Panc1 (cell line): Measurements from ENCODE around the gene GAL. TPM values are rescaled to one million over a fixed set of nuclear protein-coding genes. Genes with fewer than 3 reads are reported as not detected.

Experiments
- ATAC-seq: fragments of 200-7000 bp; cut with Tn5 transposase; 2 replicates; pipeline ENCODE4 v1.9.1; 2020; ENCODE audit warnings: mild to moderate bottlenecking, moderate library complexity
- BruUV-seq: library from RNA; stranded (reverse); fragments of 400-500 nt; replicated peaks from 2 replicates; lab custom pipeline; 2021; lab: Mats Ljungman, UMichigan
- CTCF ChIA-PET: fragments of 300-600 bp; sonication (Branson Sonifier 250); formaldehyde crosslinking; loops from one replicate; lab custom pipeline; 2022; ENCODE audit warnings: antibody characterized with exemption; lab: Charles Lee
- POLR2A ChIA-PET: fragments of 300-600 bp; sonication (Branson Sonifier 250); formaldehyde crosslinking; loops from one replicate; lab custom pipeline; 2022; ENCODE audit warnings: antibody characterized with exemption; lab: Charles Lee
- DNase-seq: peaks from one replicate; pipeline ENCODE4 v3.0.0-alpha.2; 2010; ENCODE audit warnings: low read depth, low spot score
- H3K27ac ChIP-seq: 2 replicates; pipeline ENCODE4 v1.5.1; 2011; ENCODE audit warnings: mild to moderate bottlenecking, low read length, inconsistent platforms
- H3K27me3 ChIP-seq: fragments of 200-500 bp; sonication (Bioruptor generic); 2 replicates; pipeline ENCODE4 v1.6.0; 2014; ENCODE audit warnings: low read length, inconsistent platforms; ENCODE audit not compliant: control insufficient read depth, insufficient read depth
- H3K36me3 ChIP-seq: fragments of 200-500 bp; sonication (Bioruptor generic); 2 replicates; pipeline ENCODE4 v1.5.1; 2014; ENCODE audit warnings: inconsistent platforms, mild to moderate bottlenecking, low read length, moderate library complexity; ENCODE audit not compliant: control insufficient read depth, insufficient read depth
- H3K4me1 ChIP-seq: 2 replicates; pipeline ENCODE4 v1.5.1; 2011; ENCODE audit warnings: inconsistent platforms, mild to moderate bottlenecking, low read length, moderate library complexity; ENCODE audit not compliant: control insufficient read depth, insufficient read depth
- H3K4me3 ChIP-seq, 2 experiments: 2 replicates each; pipeline ENCODE4 v1.5.1; 2011 to 2012; ENCODE audit warnings: low read depth in 2 of 2, low read length in 2 of 2, mild to moderate bottlenecking in 2 of 2, inconsistent platforms in 1 of 2, moderate library complexity in 1 of 2
- H3K9me3 ChIP-seq: fragments of 200-500 bp; sonication (Bioruptor generic); 2 replicates; pipeline ENCODE4 v1.5.1; 2014; ENCODE audit warnings: low read depth, mild to moderate bottlenecking, inconsistent platforms, low read length, moderate library complexity; ENCODE audit not compliant: control insufficient read depth, insufficient read depth
- CTCF ChIP-seq: fragments of 450-650 bp; IDR thresholded peaks from 2 replicates; pipeline ENCODE4 v1.5.1; 2017; ENCODE audit warnings: mild to moderate bottlenecking
- POLR2AphosphoS5 ChIP-seq: IDR thresholded peaks from 2 replicates; pipeline ENCODE4 v1.6.1; 2012; ENCODE audit warnings: mild to moderate bottlenecking, low read depth, low read length, moderate library complexity
- REST ChIP-seq, 2 experiments: IDR thresholded peaks; 2 replicates each; pipeline ENCODE4 v1.6.1; 2011 to 2012; ENCODE audit warnings: low read depth in 2 of 2, control low read depth in 1 of 2, low read length in 1 of 2, mild to moderate bottlenecking in 1 of 2, moderate library complexity in 1 of 2; ENCODE audit not compliant: insufficient read depth in 1 of 2
- SIN3A ChIP-seq: IDR thresholded peaks from 2 replicates; pipeline ENCODE4 v1.6.1; 2012; ENCODE audit warnings: low read depth, mild to moderate bottlenecking, low read length, moderate library complexity, borderline replicate concordance; ENCODE audit not compliant: insufficient read depth
- TCF7L2 ChIP-seq: IDR thresholded peaks from 2 replicates; pipeline ENCODE4 v1.6.1; 2011; ENCODE audit warnings: mild to moderate bottlenecking, low read depth, low read length, inconsistent platforms
- in situ Hi-C: cut with HindIII; loops from 2 replicates; pipeline ENCODE4 v1.10.0; 2016; ENCODE audit warnings: low sequenced_read_pairs, low pct_unique_long_range_greater_than_20kb
- intact Hi-C: fragments of 100-400 bp; cut with micrococcal nuclease; formaldehyde crosslinking; loops from one replicate; pipeline ENCODE4 v1.10.0; 2022; ENCODE audit not compliant: unreplicated experiment
- total RNA-seq: library from RNA; stranded (reverse); gene quantifications from one replicate; pipeline ENCODE4 v1.2.1, GENCODE V29; 2021; ENCODE audit not compliant: unreplicated experiment

Gene GAL
- total RNA-seq, 1 experiment from 2014 or later = 16.5 TPM

GRCh38 chr11:68694431-68695297 lies 10.3 kb downstream of the GAL start:
- Histone ChIP-seq H3K9me3 (no peaks in the 10 kb centered on the region), H3K27me3 (peaks cover 4% of the 10 kb centered on the region), H3K4me3 (no peak overlapping the region), H3K36me3 (no peaks in the 10 kb centered on the region), H3K27ac (no peak overlapping the region), H3K4me1 (no peaks in the 10 kb centered on the region)
- no peak for TF ChIP-seq CTCF
- TF ChIP-seq SIN3A = no peak
- no peak for TF ChIP-seq POLR2AphosphoS5
- TF ChIP-seq REST (IDR thresholded peaks at IDR 0.05; ENCODE audit: insufficient read depth in 1 of 2, low read depth in 2 of 2, low read length in 1 of 2) = no peak
- TF ChIP-seq TCF7L2 = no peak
- ChIA-PET POLR2A (no interaction called here), CTCF (no interaction called here)
- intact Hi-C loops (no loop called here), in situ Hi-C loops (no loop called here)
- ATAC-seq (no peak), DNase-seq (no peak)
- BruUV-seq = no TSS peak

GRCh38 chr11:68695531-68695930 lies 11.2 kb downstream of the GAL start:
- ATAC-seq = no peak
- in situ Hi-C loops = no loop called here
- H3K4me3 ChIP-seq = no peak overlapping the region
- H3K27ac ChIP-seq = no peak overlapping the region
- ChIA-PET POLR2A (no interaction called here), CTCF (no interaction called here)
- H3K4me1 ChIP-seq = no peaks in the 10 kb centered on the region
- no TSS peak for BruUV-seq
- no peak for DNase-seq
- no peaks in the 10 kb centered on the region for H3K36me3 ChIP-seq
- H3K27me3 ChIP-seq = peaks cover 4% of the 10 kb centered on the region
- TF ChIP-seq SIN3A = no peak
- intact Hi-C loops = no loop called here
- no peaks in the 10 kb centered on the region for H3K9me3 ChIP-seq

- intact Hi-C loops = no loop called here
- no peak overlapping the region for H3K4me3 ChIP-seq
- ChIA-PET POLR2A (no interaction called here), CTCF (no interaction called here)
- ATAC-seq (no peak), DNase-seq (no peak)
- H3K4me1 ChIP-seq = no peaks in the 10 kb centered on the region
- TF ChIP-seq CTCF (no peak), SIN3A (no peak), REST (IDR thresholded peaks at IDR 0.05; ENCODE audit: insufficient read depth in 1 of 2, low read depth in 2 of 2, low read length in 1 of 2) (no peak), POLR2AphosphoS5 (no peak), TCF7L2 (no peak)
- H3K9me3 ChIP-seq = no peaks in the 10 kb centered on the region
- H3K27ac ChIP-seq = no peak overlapping the region
- H3K27me3 ChIP-seq = peaks cover 7% of the 10 kb centered on the region
- no TSS peak for BruUV-seq
- in situ Hi-C loops = no loop called here
- H3K36me3 ChIP-seq = no peaks in the 10 kb centered on the region
Observed at GRCh38 chr11:68698993-68699392, 14.6 kb downstream of the GAL start.
